Esophagus squamous epithelium (tissue), 5 donors: ENCODE results near the gene DES. TPM values are rescaled to one million over a fixed set of nuclear protein-coding genes. Genes with fewer than 3 reads are reported as not detected.

Experiments used
- DNase-seq: peaks from one replicate; lab custom pipeline; 2025; lab: John Stamatoyannopoulos, UW
- H3K27ac ChIP-seq, 4 donors: fragments of 200-600 bp; sonication (generic); one replicate each; pipeline ENCODE4 v1.5.1; 2016 to 2019; ENCODE audit warnings: mild to moderate bottlenecking in 1 of 4
- H3K27me3 ChIP-seq, 4 donors: fragments of 200-600 bp; sonication (generic); 1 replicate in 3 of 4; 2 replicates in 1 of 4; pipeline versions ENCODE4 v1.5.1 to v1.6.0; 2017 to 2021; ENCODE audit warnings: antibody characterized with exemption in 1 of 4
- H3K36me3 ChIP-seq, 3 donors: fragments of 200-600 bp; sonication (generic); one replicate each; pipeline ENCODE4 v1.5.1; 2016 to 2019
- H3K4me1 ChIP-seq, 3 donors: fragments of 200-600 bp; sonication (generic); one replicate each; pipeline ENCODE4 v1.5.1; 2017 to 2019
- H3K4me3 ChIP-seq, 4 donors: fragments of 200-600 bp; sonication (generic); 1 replicate in 3 of 4; 2 replicates in 1 of 4; pipeline ENCODE4 v1.5.1; 2016 to 2019; ENCODE audit warnings: mild to moderate bottlenecking in 2 of 4, moderate library complexity in 1 of 4
- H3K9me3 ChIP-seq, 3 donors: fragments of 200-600 bp; sonication (generic); one replicate each; pipeline ENCODE4 v1.5.1; 2016 to 2019
- CTCF ChIP-seq, 6 experiments: fragments of 450-650 bp in 4 of 6; fragments of 200-600 bp in 2 of 6; sonication (generic) in 2 of 6; IDR thresholded peaks; one replicate each; pipeline ENCODE4 v1.5.1; 2016 to 2019; ENCODE audit warnings: antibody characterized with exemption in 6 of 6, mild to moderate bottlenecking in 4 of 6, moderate library complexity in 4 of 6
- POLR2A ChIP-seq, 4 donors: fragments of 450-650 bp; IDR thresholded peaks; one replicate each; pipeline ENCODE4 v1.6.1; 2017; ENCODE audit warnings: antibody characterized with exemption in 4 of 4, mild to moderate bottlenecking in 4 of 4, moderate library complexity in 3 of 4
- WGBS, 2 donors: methylation state at CpG; one replicate each; pipeline ENCODE4 v1.1.5; 2018; 5-methylcytosine and 5-hydroxymethylcytosine counted together
- intact Hi-C: fragments of 100-400 bp; cut with DNase I; formaldehyde crosslinking; loops from one replicate; pipeline ENCODE4 v1.15.0; 2022
- total RNA-seq, 4 donors: library from RNA; depleted of rRNA; stranded (reverse); fragments of >200 nt; gene quantifications; one replicate each; pipeline ENCODE4 v1.1.0, GENCODE V29; 2016
- donor health status: DM: yes; HTN: yes; CAD: no.

DES gene
- total RNA-seq, 4 donors from 2014 or later: 120 to 2,698 (median 303) TPM

- peaks cover 0 to 15% (median 3%) of the 10 kb centered on the region in 3 donors for H3K4me1 ChIP-seq
- H3K27ac ChIP-seq: peak overlapping the region in 1 of 4 donors; percentile 28
- intact Hi-C loops: no loop called here
- H3K9me3 ChIP-seq: no peaks in the 10 kb centered on the region
- DNase-seq: no peak
- WGBS, 2 donors: 54 to 55% methylated on average over 12 of the region's 16 CpGs
- TF ChIP-seq POLR2A (IDR thresholded peaks at IDR 0.05) (no peak), CTCF (IDR thresholded peaks at IDR 0.05) (no peak)
- H3K36me3 ChIP-seq: peaks cover 0 to 10% (median 0%) of the 10 kb centered on the region in 3 donors
- no peak overlapping the region for H3K4me3 ChIP-seq
- peaks cover 0 to 11% (median 0%) of the 10 kb centered on the region in 4 donors for H3K27me3 ChIP-seq
Measured at GRCh38 chr2:219469186-219469724, 51.1 kb downstream of the DES start.

- TF ChIP-seq POLR2A (IDR thresholded peaks at IDR 0.05) (no peak), CTCF (IDR thresholded peaks at IDR 0.05) (no peak)
- Histone ChIP-seq H3K4me1 (peaks cover 0 to 4% (median 3%) of the 10 kb centered on the region in 3 donors), H3K4me3 (no peak overlapping the region), H3K9me3 (no peaks in the 10 kb centered on the region), H3K27me3 (peaks cover 0 to 15% (median 0%) of the 10 kb centered on the region in 4 donors), H3K27ac (peak overlapping the region in 2 of 4 donors; percentile 13 to 25), H3K36me3 (peaks cover 0 to under 1% (median 0%) of the 10 kb centered on the region in 3 donors)
- DNase-seq: no peak
- intact Hi-C loops: no loop called here
- 60 to 76% methylated on average over 2 to 4 of the region's 4 CpGs for WGBS, 2 donors
Measured at GRCh38 chr2:219470429-219470828, 52.3 kb downstream of the DES start.

- Histone ChIP-seq H3K36me3 (no peaks in the 10 kb centered on the region), H3K4me1 (peaks cover 3 to 16% (median 5%) of the 10 kb centered on the region in 3 donors), H3K27ac (peak overlapping the region in 1 of 4 donors; percentile 14), H3K9me3 (no peaks in the 10 kb centered on the region), H3K4me3 (no peak overlapping the region), H3K27me3 (peaks cover 0 to 22% (median 0%) of the 10 kb centered on the region in 4 donors)
- DNase-seq: no peak
- intact Hi-C loops: no loop called here
- 79 to 88% methylated on average over 9 of the region's 22 CpGs for WGBS, 2 donors
- TF ChIP-seq POLR2A (IDR thresholded peaks at IDR 0.05) (no peak), CTCF (IDR thresholded peaks at IDR 0.05) (no peak)
Measured at GRCh38 chr2:219471476-219472371, 53.5 kb downstream of the DES start.

- no peak for TF ChIP-seq POLR2A (IDR thresholded peaks at IDR 0.05)
- peaks cover 3 to 22% (median 7%) of the 10 kb centered on the region in 3 donors for H3K4me1 ChIP-seq
- intact Hi-C loops: no loop called here
- no peak for DNase-seq
- H3K9me3 ChIP-seq: no peaks in the 10 kb centered on the region
- WGBS, 2 donors: 100% methylated on average over 1 of the region's 12 CpGs; no CpG with 5 or more reads in 1 of the 2 donors
- H3K27ac ChIP-seq: peak overlapping the region in 2 of 4 donors; percentile 4 to 19
- no peak overlapping the region for H3K4me3 ChIP-seq
- peaks cover 0 to 26% (median 0%) of the 10 kb centered on the region in 4 donors for H3K27me3 ChIP-seq
- no peaks in the 10 kb centered on the region for H3K36me3 ChIP-seq
Measured at GRCh38 chr2:219472629-219473187, 54.5 kb downstream of the DES start.

- Histone ChIP-seq H3K27me3 (peaks cover 0 to 26% (median 0%) of the 10 kb centered on the region in 4 donors), H3K9me3 (no peaks in the 10 kb centered on the region), H3K27ac (peak overlapping the region in 1 of 4 donors; percentile 19), H3K36me3 (no peaks in the 10 kb centered on the region), H3K4me1 (peaks cover 3 to 19% (median 7%) of the 10 kb centered on the region in 3 donors), H3K4me3 (no peak overlapping the region)
- intact Hi-C loops: no loop called here
- TF ChIP-seq CTCF (IDR thresholded peaks at IDR 0.05) (no peak), POLR2A (IDR thresholded peaks at IDR 0.05) (no peak)
- no peak for DNase-seq
- WGBS, 2 donors: 88% methylated on average over 12 of the region's 18 CpGs; no CpG with 5 or more reads in 1 of the 2 donors
Measured at GRCh38 chr2:219473511-219473910, 55.3 kb downstream of the DES start.
